Adipose tissue (tissue), 3 donors: ENCODE results near the gene CCDC85B. TPM values are rescaled to one million over a fixed set of nuclear protein-coding genes. Genes with fewer than 3 reads are reported as not detected.
A peak's percentile ranks its signal among the peaks of the same experiment; 100 is the strongest.

Experiments
- H3K27ac ChIP-seq: one replicate; pipeline ENCODE4 v1.5.1; 2013; ENCODE audit warnings: low read depth, low read length
- WGBS, 3 donors: extraction: QIAGEN DNeasy Blood & Tissue Kit; methylation state at CpG; one replicate each; pipeline ENCODE4 v1.1.7; 2013; 5-methylcytosine and 5-hydroxymethylcytosine counted together
- polyA plus RNA-seq, 3 donors: library from polyadenylated mRNA; stranded (reverse); fragments of 200-250 nt; gene quantifications; one replicate each; pipeline ENCODE4 v1.2.3, GENCODE V29; 2013
- donor health status: healthy with polysubstance abuse.
- donor health status: Bipolar disorder and iron deficiency.
- donor health status: healthy.

Gene CCDC85B
- polyA plus RNA-seq, 3 donors: 18.1 to 75.3 (median 28.1) TPM

- H3K27ac ChIP-seq: no peak overlapping the region
- 77 to 83% (median 82%) methylated on average over 35 of the region's 35 CpGs for WGBS, 3 donors
Observed at GRCh38 chr11:65917434-65918210, 27.1 kb downstream of the CCDC85B start.

GRCh38 chr11:65918211-65919140, 28.0 kb downstream of the CCDC85B start, which contains the start of gene C11orf68:
Gene C11orf68, minus strand, starts transcription at chr11:65919062. Its CDS starts 31 bp downstream, at chr11:65919031.
- peak within 1 kb of the TSS; percentile 56 for H3K27ac ChIP-seq
- WGBS, 3 donors: 4 to 8% (median 6%) methylated on average over 28 to 77 of the region's 77 CpGs

- peak within 1 kb of the TSS; percentile 56 for H3K27ac ChIP-seq
- 1 to 3% (median 1%) methylated on average over 39 to 59 of the region's 59 CpGs for WGBS, 3 donors
Observed at GRCh38 chr11:65919141-65919572, 28.7 kb downstream of the CCDC85B start, which contains the start of gene DRAP1. Gene DRAP1, plus strand, starts transcription at chr11:65919426. Its CDS starts 76 bp downstream, at chr11:65919502.

- H3K27ac ChIP-seq: peak overlapping the region; percentile 56
- WGBS, 3 donors: 0 to 1% (median 1%) methylated on average over 42 to 60 of the region's 60 CpGs
Observed at GRCh38 chr11:65919573-65920371, 29.3 kb downstream of the CCDC85B start.

DNA sequence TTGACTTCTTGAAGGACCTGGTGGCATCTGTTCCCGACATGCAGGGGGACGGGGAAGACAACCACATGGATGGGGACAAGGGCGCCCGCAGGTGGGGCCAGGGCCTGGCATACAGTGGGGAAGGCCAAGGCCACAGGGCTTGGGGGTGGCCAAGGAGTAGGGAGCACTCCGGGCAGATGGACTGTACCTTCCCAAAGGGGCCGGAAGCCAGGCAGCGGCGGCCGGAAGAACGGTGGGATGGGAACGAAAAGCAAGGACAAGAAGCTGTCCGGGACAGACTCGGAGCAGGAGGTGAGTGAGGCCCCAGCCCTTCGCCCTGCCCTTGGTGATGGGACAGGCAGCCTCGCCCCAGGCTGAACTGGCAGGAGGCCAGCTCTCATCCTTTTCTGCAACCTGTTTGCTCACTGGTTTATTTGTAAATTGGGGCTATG, 29.9 kb downstream of the CCDC85B start:
- WGBS, 3 donors: 56 to 61% (median 57%) methylated on average over 15 of the region's 15 CpGs
- H3K27ac ChIP-seq: no peak overlapping the region

DNA sequence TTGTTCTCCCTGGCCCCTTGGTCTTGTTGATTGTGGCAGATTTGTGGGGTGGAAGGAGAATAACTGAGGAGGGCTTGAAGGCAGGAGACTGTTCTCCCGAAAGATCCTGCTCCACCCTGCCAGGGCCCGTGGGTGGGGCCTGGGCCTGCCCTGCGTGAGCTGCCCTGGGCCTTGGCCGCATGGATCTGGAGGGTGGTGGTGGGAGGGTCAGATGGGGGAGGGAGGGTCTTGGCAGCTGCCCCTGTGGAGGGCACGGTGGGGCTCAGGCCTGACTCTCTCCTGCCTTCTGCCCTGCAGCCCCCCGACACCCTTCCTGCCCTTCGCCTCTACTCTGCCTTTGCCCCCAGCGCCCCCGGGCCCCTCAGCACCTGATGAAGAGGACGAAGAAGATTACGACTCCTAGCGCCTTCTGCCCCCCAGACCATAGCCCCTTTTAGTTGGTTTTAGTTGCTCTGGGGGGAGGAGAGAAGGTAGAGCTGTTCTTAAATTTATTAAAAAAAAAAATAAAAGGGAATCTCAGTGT, 30.6 kb downstream of the CCDC85B start:
- no peak overlapping the region for H3K27ac ChIP-seq

DNA sequence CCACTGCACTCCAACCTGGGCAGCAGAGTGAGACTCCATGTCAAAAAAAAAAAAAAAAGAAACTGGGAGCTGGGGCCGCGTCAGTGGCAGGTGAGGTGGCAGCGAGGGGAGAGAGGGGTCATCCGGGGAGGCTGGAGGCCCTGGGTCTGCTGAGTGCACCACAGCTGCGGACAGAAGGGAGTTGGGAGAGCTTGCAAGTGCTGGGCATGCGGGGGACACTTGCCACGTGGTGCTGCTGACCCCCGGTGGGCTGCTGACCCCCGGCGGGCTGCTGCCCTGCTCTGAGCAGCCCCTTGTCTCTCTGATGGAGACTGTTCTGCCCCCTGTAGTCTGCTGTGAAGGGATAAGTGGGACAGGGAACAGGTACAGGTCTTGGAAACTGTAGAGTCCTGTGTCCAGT, 31.4 kb downstream of the CCDC85B start:
- no peak overlapping the region for H3K27ac ChIP-seq
- WGBS, 3 donors: 92 to 96% (median 93%) methylated on average over 7 to 10 of the region's 10 CpGs

More for the DNA sequence above, 30.6 kb downstream of the CCDC85B start:
- 81 to 95% (median 87%) methylated on average over 12 of the region's 12 CpGs for WGBS, 3 donors

DNA sequence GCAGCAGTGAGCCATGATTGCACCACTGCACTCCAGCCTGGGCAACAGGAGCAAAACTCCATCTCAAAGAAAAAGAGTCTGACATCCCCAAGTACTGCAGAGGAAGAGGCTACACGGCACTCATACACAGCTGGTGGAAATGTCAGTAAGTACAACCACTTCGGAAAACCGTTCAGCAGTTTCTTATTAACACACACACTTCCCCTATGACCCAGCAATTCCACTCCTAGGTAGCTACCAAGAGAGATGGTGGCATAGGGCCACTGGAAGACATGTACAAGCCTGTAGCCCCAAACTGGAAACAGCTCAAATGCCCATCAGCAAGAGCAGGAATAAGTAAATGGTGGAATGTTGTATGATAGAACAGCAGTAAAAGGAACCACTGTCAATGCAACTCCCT, 32.1 kb downstream of the CCDC85B start:
- WGBS, 3 donors: 57 to 67% (median 63%) methylated on average over 3 of the region's 3 CpGs

GRCh38 chr11:65925397-65925796, 34.9 kb downstream of the CCDC85B start:
- WGBS, 3 donors: 38 to 69% (median 57%) methylated on average over 2 of the region's 2 CpGs
- H3K27ac ChIP-seq: no peak overlapping the region

More for the DNA sequence above, 32.1 kb downstream of the CCDC85B start:
- no peak overlapping the region for H3K27ac ChIP-seq

DNA sequence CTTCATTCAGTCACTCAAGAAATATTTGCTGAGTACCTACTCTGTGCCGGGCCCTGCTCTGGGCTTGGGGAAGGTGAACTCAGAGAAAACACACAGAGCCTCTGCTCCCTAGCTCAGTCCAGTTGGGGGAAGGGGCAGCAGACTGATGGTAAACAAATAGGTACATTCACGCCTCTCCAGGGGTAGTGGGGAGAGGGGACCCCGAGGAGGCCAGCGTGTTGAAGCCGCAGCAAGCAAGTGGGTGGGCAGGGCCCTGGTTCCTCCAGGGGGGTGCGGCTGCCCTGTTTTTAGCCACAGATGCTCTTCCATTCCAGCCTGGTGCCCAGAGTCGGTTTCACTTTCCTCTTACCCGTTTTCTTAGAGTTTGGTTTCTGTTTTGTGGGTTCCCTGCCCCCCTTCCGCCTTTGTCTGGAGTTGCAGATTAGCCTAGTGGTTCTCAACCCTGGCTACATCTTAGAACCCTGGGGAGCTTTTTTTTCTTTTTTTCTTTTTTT, 37.5 kb downstream of the CCDC85B start:
- 35 to 48% (median 47%) methylated on average over 9 of the region's 9 CpGs for WGBS, 3 donors
- no peak overlapping the region for H3K27ac ChIP-seq

- H3K27ac ChIP-seq: no peak overlapping the region
- WGBS, 3 donors: 50 to 63% (median 52%) methylated on average over 6 of the region's 6 CpGs
Observed at GRCh38 chr11:65928667-65929066, 38.2 kb downstream of the CCDC85B start.

DNA sequence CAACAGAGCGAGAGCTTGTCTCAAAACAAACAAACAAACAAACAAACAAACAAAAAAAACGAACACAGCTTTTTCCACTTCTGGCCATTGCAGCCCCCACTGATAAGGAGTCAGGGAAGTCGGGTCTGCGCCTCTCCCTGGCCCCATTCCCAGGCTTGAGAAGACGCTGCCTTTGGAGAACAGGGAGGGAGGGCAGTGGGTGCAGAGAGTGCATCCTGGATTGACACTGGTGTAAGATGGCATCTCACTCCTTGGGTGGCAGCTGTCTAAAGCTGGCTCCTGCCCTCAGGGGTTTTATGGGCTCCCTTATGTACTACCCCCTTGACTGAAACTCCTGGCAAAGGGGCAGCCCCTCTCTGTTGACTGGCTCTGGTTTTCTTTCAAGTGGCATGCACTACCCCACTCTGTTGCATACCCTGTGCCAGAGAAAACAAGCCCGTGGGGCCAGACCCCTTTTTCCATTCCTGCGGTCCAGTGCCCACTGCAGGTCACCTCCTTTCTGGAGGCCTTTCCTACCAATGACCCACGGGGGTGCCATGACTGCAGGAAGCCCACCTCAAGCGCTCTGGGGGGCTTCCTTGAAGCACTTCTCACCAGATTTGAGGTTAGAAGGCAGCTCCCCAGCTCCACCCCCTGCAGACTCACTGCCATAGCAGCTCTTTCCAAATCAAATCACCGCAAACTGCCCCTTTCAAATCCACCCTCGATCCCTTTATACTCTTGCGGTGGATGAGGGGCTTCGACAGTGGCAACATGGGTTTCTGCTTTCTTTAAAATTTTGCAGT, 41.5 kb downstream of the CCDC85B start:
- no peak overlapping the region for H3K27ac ChIP-seq
- WGBS, 3 donors: 51 to 63% (median 60%) methylated on average over 13 of the region's 13 CpGs

- WGBS, 3 donors: 40 to 44% (median 43%) methylated on average over 9 of the region's 9 CpGs
- H3K27ac ChIP-seq: no peak overlapping the region
Observed at GRCh38 chr11:65932558-65932919, 42.1 kb downstream of the CCDC85B start.

GRCh38 chr11:65934014-65934413, 43.5 kb downstream of the CCDC85B start:
- H3K27ac ChIP-seq: no peak overlapping the region
- WGBS, 3 donors: 33 to 64% (median 62%) methylated on average over 4 of the region's 4 CpGs

DNA sequence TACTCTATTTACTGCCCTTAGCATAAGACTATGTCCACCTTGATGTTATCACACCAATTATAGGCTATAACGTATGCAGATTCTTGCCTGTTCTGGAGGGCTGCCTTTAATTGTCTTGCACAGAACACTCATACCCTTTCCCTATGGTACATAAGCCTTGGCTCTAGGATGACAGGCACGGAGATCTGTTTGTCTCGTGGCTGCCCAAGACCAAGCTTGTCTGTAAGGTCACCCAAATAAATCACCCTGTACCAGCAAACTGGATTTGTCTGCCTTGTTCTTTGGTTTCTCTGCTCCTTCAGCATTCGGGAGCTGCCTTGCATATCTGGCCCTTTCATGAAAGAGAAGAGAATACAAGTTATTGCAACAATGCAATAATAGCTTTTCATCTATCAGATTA, 47.3 kb downstream of the CCDC85B start:
- H3K27ac ChIP-seq: no peak overlapping the region
- 48 to 65% (median 55%) methylated on average over 4 of the region's 4 CpGs for WGBS, 3 donors
